Measurements from ENCODE around the gene SCG3.

Gene SCG3

GRCh38 chr15:51720201-51720995, 39.1 kb downstream of the SCG3 start:
- no peak overlapping the region for H3K4me3 ChIP-seq (ENCODE audit: low read depth, low read length)
- TF ChIP-seq CTCF (IDR thresholded peaks at IDR 0.05; ENCODE audit: low read depth, low read length) (no peak), MAX (IDR thresholded peaks at IDR 0.05; ENCODE audit: low read depth, low read length) (no peak), MYC (IDR thresholded peaks at IDR 0.05; ENCODE audit: low read depth, low read length) (no peak), POLR2A (IDR thresholded peaks at IDR 0.05; ENCODE audit: extremely low read depth, insufficient read length) (no peak)
- no peak for DNase-seq (ENCODE audit: low read depth)

GRCh38 chr15:51721199-51721960, 40.1 kb downstream of the SCG3 start:
- no peak for DNase-seq (ENCODE audit: low read depth)
- H3K4me3 ChIP-seq (ENCODE audit: low read depth, low read length): no peak overlapping the region
- TF ChIP-seq CTCF (IDR thresholded peaks at IDR 0.05; ENCODE audit: low read depth, low read length) (no peak), POLR2A (IDR thresholded peaks at IDR 0.05; ENCODE audit: extremely low read depth, insufficient read length) (no peak), MYC (IDR thresholded peaks at IDR 0.05; ENCODE audit: low read depth, low read length) (no peak), MAX (IDR thresholded peaks at IDR 0.05; ENCODE audit: low read depth, low read length) (no peak)

GRCh38 chr15:51724199-51724598, 42.9 kb downstream of the SCG3 start:
- no peak for DNase-seq (ENCODE audit: low read depth)
- TF ChIP-seq MAX (IDR thresholded peaks at IDR 0.05; ENCODE audit: low read depth, low read length) (no peak), MYC (IDR thresholded peaks at IDR 0.05; ENCODE audit: low read depth, low read length) (no peak), POLR2A (IDR thresholded peaks at IDR 0.05; ENCODE audit: extremely low read depth, insufficient read length) (no peak), CTCF (IDR thresholded peaks at IDR 0.05; ENCODE audit: low read depth, low read length) (no peak)
- H3K4me3 ChIP-seq (ENCODE audit: low read depth, low read length): no peak overlapping the region

GRCh38 chr15:51724673-51725072, 43.4 kb downstream of the SCG3 start:
- no peak for DNase-seq (ENCODE audit: low read depth)
- no peak overlapping the region for H3K4me3 ChIP-seq (ENCODE audit: low read depth, low read length)
- no peak for TF ChIP-seq CTCF (IDR thresholded peaks at IDR 0.05; ENCODE audit: low read depth, low read length)

GRCh38 chr15:51726302-51727073, 45.2 kb downstream of the SCG3 start:
- DNase-seq (ENCODE audit: low read depth): peak; percentile 55
- no peak overlapping the region for H3K4me3 ChIP-seq (ENCODE audit: low read depth, low read length)
- TF ChIP-seq MYC (IDR thresholded peaks at IDR 0.05; ENCODE audit: low read depth, low read length): no peak
- no peak for TF ChIP-seq POLR2A (IDR thresholded peaks at IDR 0.05; ENCODE audit: extremely low read depth, insufficient read length)
- TF ChIP-seq MAX (IDR thresholded peaks at IDR 0.05; ENCODE audit: low read depth, low read length): no peak
- TF ChIP-seq CTCF (IDR thresholded peaks at IDR 0.05; ENCODE audit: low read depth, low read length): no peak

All from NB4 (cell line).